Left renal pelvis (tissue), 4 donors: ENCODE results near the gene F13A1. TPM values are rescaled to one million over a fixed set of nuclear protein-coding genes. Genes with fewer than 3 reads are reported as not detected.

Source experiments
- DNase-seq, 4 donors: peaks; one replicate each; pipeline ENCODE4 v3.0.0-alpha.2; 2013; ENCODE audit warnings: low read depth in 4 of 4, low spot score in 3 of 4
- polyA plus RNA-seq, 4 donors: library from polyadenylated mRNA; unstranded; fragments of 120-200 nt; gene quantifications; one replicate each; pipeline ENCODE4 v1.2.1, GENCODE V29; 2013; ENCODE audit not compliant: insufficient read length in 4 of 4

The F13A1 gene
- 100 to 1,000 TPM in 1 of 4 donors, 10 to 100 TPM in 3; 11.2 to 110 (median 24.6) TPM for polyA plus RNA-seq

DNA sequence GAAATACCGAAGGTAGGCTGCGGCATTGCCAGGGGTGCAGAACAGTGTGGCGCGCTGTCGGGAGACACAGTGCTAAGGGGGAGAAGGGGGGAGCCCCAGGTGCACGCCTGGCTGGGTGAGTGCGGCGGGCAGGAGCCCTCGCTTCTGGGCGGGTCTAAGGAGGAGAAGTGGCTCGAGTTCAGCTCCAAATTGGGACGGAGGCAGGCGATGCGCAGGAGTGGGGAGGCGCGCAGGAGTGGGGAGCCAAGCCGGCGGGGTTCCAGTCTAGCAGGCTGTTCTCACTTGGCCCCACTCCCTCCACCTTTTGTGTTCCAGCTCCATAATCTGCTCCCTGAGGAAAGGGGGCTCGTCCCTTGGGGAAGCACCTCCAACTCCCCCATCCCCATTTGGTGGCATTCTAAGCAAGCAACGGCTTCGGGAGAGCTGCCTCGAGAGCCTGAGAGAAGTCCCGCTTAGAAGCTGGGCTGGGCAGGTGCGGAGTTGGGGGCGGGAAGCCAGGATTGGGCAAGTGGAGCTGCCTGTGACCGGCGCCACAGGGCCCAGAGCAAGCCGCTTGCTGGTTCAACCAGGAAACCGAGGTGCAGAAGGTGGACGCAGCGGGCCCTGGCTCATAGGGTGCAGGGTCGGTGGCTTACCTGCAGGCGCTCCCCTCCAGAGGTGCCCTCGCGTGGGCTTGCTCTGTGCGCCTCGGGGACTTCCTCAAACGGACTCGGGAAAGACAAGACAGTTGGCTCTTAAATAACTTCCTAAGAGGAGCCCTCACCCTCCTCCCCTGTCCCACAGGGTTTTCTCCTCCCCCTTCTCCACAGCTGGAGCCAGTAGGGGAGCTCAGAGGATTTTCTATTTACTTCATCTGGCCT lies at the start of gene F13A1:
Gene F13A1, minus strand, starts transcription at position 711 of the 860 bp plus-strand sequence. CDS start 1,998 bp downstream, outside the sequence.
- no peak for DNase-seq

DNA sequence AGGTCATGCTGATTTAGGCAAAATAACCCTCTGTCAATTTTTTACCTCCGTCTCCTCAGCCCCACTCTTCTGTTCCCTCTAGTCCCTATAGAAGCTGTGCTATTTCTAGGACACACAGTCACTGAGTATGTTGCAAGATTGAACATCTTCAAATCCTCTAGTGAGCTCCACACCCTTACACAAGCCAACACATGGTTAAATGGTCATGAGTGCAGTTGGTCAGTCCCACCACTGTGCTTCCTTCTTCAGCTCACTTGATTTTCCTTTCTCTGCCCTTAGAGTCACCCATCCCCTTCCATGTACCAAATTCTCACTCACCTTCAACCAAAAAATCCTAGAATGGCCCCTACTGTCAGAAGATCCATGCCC lies 48.2 kb upstream of the F13A1 start:
- no peak for DNase-seq

DNA sequence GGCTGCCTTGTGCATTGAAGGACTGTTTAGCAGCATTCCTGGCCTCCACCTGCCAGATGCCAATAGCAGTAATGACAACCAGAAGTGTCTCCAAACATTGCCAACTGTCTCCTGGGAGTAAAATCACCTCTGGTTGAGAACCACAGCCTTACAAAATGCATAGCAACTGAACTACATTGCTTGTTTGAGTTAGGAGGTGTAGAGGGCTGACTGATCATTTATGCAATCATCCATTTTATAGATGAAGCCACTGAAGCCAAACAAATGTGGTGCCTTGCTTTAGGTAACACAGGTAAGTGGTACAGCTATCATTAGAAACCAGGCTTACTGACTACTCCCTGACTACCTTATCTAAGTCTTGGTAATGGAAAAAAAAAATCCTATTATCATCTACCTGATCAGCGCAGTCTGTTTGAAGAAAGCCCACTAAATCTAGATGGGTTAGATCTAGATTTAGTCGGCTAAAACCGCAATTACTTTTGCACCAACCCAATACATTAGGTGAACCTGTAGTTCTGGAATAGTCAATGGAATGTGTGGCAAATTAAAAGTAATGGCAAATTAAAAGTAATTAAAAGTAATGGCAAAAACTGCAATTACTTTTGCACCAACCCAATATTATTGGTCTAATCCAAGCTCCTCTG lies 47.7 kb upstream of the F13A1 start:
- no peak for DNase-seq

DNA sequence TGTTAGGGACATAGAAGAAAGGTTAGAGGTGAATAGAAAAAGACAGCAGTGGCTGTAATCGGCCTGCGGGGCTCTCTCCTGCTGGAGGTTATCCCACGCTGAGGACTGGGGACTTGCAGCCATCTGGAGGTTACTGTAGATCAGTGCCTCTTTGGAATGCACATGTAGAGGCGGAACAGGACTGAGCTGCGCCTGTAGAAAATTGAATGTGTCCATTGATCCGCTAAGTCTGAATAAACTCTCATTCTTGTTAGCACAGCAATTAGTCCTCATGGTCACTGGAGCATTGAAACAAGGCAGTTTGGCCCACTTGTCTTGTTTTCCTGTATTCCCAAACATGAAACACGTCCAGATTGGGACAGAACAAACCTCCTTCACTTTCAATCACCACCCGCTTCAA lies 46.3 kb upstream of the F13A1 start:
- peak in 2 of 4 donors; percentile 24 to 25 for DNase-seq

- DNase-seq: no peak
Measured at GRCh38 chr6:6365242-6365641, 44.8 kb upstream of the F13A1 start.

DNA sequence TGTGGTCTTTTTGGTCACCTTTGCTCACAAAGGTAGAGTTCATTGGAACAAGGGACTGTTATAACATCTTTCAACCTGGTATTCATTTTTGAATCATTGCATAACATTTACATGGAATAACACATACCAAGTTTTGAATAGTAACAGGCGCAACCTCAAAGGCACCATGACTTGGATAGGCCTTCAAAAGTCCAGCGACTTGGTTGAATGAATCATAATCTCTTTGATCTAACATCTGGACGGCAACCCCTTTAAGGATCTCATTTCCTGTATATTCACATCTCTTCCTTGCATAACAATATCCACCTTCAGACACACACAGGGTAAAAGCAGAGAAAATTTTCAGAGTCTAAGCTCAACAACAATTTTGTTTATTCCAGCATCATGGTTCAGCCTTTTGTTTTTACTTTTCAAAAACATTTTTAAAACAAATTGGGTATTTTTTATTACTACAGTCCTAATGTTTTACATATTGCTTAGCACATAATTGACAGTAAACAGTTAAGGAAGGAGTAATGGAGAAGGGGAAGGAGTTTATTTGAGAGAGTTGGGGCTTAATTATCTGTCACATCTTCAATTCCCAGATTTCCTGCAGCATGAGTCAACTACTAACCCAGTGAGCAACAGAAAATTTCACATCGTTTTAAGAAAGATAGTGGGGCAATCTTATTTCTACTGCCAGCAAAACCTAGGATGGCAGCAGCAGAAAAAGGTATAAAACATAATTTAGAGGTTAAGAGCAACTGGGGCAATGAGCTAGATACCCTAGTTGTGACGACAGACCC lies 41.8 kb upstream of the F13A1 start:
- no peak for DNase-seq

DNA sequence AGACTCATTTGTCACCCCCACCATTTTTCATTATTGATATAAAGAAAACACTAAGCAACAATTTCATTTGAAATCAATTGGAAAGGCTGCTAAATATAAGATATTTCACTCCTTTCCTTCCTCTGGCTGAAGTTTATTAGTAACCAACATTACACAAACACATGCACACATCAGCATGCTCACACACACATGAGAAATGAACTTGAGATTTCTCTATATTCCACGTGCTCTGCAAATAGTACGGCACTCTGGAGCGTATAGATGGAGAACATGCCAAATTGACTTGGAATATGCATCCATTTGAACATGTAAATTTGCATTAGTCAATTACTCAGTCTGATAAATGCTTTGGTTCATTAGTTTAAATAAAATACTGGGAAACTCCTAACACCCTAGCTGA lies 37.1 kb upstream of the F13A1 start:
- DNase-seq: no peak

GRCh38 chr6:6357032-6357431 lies 36.6 kb upstream of the F13A1 start:
- DNase-seq: no peak

DNA sequence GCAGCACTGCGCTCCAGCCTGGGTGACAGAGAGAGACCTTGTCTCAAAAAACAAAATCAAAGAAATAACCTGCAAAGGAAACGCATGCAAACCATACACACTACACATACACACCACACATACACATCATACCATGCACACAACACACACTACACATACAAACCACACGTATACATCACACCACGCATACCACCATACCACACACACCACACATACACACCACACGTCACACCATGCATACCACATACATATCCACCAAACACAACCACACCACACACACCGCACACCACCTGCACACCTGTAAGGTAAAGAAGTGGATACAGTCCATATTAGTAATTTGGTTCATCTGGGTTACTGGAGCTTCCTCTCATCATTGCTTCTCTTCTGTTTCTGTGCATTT lies 32.3 kb upstream of the F13A1 start:
- no peak for DNase-seq

DNA sequence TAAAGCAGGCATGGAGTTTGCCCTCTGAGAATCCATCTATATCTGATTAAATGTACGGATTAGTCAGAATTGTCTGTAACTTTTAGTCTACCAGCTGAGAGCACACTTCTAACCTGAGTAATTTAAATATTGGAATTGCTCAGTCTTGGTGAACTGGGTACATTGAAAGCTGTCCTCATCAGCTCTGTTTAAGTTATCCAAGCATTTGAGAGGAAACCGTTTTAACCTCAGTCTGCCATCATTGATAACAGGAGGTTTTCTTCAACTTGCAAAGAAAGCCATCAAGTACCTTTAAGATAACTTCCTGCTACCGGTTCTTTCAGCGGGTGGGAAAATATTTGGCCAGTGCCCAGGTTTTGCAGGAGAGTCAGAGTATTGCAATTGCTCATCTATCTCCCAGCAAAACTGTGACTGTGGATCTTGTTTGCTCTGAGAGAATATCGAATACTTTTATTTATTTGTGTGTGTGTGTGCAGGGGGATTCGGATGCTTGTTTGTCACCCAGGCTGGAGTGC lies 31.1 kb upstream of the F13A1 start:
- no peak for DNase-seq

- no peak for DNase-seq
Measured at GRCh38 chr6:6350696-6351095, 30.2 kb upstream of the F13A1 start.

- no peak for DNase-seq
Measured at GRCh38 chr6:6348256-6348655, 27.8 kb upstream of the F13A1 start.

DNA sequence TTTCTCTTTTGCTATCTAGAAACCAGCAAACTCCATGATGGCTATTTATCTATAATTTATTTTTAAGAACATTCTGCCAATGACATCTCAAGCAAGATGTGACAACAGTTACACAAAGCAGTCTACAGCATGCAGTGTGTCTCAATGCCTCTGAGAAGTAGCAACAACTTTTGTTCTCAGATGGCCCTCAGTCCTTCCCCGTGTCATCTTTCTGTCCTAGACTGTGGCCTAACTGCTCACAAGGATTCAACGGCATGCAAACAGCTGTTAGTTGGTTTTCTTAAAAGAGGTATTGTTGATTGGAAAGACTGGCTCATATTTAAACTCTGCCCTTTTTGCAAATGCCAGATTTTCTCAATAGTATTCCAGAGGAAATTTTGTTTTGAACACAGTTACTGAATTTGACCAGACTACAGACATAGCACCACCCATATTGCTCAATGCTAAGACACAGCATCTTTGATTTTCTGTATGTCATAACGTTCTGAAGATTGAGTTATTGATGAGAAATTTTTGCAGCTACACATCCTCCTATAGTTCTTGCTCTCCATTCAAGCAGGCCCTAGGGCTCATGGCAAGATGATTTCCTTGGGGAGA lies 26.1 kb upstream of the F13A1 start:
- DNase-seq: no peak

- DNase-seq: no peak
Measured at GRCh38 chr6:6333501-6333900, 13.0 kb upstream of the F13A1 start.

DNA sequence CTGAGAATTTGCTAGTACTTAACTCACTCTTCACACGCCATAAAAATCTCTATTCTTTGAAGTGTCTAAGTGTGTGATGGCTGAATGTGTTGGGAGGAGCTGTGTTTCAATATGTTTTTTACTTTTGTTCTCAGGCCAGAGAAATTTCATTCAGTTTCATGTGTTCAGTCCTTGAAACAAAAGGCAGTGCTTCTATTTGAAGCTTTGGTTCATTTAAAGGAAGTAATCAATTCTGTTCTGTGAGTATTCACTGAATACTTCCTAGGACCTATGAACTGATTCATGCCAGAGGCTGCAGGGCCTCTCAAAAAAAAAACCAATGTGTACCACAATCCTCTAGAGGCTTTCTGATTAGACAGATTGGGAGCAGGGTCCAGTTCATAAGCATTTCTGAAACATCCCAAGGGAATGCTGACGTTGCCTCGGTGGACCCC lies 12.4 kb upstream of the F13A1 start:
- no peak for DNase-seq

GRCh38 chr6:6331946-6332601 lies 11.6 kb upstream of the F13A1 start:
- DNase-seq: no peak

- no peak for DNase-seq
Measured at GRCh38 chr6:6331393-6331792, 10.9 kb upstream of the F13A1 start.

GRCh38 chr6:6330407-6330806 lies 9.9 kb upstream of the F13A1 start:
- DNase-seq: no peak

- DNase-seq: no peak
Measured at GRCh38 chr6:6328451-6328850, 8.0 kb upstream of the F13A1 start.

DNA sequence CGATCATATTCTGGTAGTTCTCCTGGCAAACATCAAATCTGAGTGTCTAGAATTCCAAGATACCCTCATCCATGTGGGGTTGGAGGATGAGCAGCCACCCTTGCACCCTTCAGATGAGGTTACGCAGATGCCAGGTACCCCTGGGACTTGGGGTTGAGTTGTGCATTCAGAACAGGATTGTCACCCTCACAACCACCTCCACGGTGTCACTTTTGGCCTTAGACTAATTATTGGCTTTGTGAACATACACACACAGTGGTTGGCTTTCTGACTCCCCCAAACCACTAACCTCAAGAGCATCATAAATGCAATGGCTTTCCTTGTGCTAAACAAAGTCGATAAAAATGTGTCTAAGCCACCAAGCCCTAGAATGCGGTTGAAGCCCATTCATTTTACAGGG lies 2.9 kb upstream of the F13A1 start:
- DNase-seq: no peak
